D721Med (cell line): ENCODE measurements around the gene CENPX.

Experiments used
- DNase-seq: peaks from one replicate; pipeline ENCODE4 v3.0.0; 2011; ENCODE audit warnings: low spot score; ENCODE audit not compliant: insufficient read length
- FAIRE-seq: peaks from 2 replicates; lab custom pipeline; 2011; peaks lifted over from hg19 to GRCh38; lab: Jason Lieb, UNC
- TF ChIP-seq, protein P1 (sequence below): IDR thresholded peaks from 2 replicates; pipeline ENCODE4 v1.5.1; 2012; ENCODE audit warnings: mild to moderate bottlenecking, control low read depth; ENCODE audit not compliant: insufficient read depth; ENCODE audit errors: missing control alignments

The CENPX gene

DNA sequence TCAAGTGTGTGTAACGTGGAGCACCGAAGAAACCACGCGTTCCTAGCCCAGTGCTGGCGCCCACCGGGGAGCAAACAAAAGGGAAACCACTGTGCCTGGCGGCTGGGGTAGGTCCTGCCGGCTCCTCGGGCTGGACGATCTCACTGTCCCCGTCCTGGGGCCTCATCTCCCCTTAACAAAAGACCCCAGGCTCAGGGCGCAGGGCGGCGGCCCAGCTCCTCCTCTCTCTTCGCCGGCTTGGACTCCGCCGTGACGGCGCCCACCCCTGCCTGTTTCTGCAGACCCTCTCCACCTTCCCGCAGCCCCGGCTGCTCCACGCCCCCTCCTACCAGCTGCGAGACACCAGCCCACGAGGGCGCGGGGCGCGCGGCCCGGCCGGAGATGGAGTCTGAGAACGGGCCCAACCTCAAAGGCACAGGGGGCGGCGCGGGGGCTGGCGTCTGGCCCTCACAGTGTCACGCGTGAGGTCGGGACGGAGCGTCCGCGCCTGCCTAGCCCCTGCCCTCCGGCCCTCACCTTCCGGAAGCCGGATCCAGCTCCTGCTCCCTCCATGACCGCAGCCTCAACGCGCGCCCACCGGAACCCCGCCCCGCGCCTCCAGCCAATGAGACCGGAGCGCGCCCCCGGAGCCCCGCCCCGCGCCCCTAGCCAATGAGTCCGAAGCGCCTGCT, at the start of gene CENPX:
TSS of gene CENPX (minus strand) at position 569 of the 671 bp plus-strand sequence. CDS start at position 552, 17 bp downstream.
- TF ChIP-seq, protein P1, sequence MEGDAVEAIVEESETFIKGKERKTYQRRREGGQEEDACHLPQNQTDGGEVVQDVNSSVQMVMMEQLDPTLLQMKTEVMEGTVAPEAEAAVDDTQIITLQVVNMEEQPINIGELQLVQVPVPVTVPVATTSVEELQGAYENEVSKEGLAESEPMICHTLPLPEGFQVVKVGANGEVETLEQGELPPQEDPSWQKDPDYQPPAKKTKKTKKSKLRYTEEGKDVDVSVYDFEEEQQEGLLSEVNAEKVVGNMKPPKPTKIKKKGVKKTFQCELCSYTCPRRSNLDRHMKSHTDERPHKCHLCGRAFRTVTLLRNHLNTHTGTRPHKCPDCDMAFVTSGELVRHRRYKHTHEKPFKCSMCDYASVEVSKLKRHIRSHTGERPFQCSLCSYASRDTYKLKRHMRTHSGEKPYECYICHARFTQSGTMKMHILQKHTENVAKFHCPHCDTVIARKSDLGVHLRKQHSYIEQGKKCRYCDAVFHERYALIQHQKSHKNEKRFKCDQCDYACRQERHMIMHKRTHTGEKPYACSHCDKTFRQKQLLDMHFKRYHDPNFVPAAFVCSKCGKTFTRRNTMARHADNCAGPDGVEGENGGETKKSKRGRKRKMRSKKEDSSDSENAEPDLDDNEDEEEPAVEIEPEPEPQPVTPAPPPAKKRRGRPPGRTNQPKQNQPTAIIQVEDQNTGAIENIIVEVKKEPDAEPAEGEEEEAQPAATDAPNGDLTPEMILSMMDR: no peak
- DNase-seq: no peak
- no peak for FAIRE-seq

DNA sequence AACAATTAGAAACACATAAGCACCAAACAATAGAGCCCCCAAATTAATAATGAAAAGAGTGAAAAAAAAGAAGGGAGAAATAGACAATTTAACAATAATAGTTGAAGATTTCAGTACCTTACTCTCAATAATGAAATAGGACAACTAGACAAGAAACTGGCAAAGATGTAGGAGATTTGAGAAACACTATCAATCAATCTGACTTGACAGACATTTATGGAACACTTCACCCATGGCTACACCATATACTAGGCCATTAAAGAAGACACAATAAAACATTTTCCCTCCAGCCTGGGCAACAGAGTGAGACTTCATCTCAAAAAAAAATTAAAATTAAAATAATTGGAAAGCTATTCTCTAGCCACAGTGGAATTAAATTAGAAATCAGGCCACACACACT, 47.9 kb upstream of the CENPX start:
- no peak for DNase-seq
- no peak for FAIRE-seq
- TF ChIP-seq, protein P1: no peak

DNA sequence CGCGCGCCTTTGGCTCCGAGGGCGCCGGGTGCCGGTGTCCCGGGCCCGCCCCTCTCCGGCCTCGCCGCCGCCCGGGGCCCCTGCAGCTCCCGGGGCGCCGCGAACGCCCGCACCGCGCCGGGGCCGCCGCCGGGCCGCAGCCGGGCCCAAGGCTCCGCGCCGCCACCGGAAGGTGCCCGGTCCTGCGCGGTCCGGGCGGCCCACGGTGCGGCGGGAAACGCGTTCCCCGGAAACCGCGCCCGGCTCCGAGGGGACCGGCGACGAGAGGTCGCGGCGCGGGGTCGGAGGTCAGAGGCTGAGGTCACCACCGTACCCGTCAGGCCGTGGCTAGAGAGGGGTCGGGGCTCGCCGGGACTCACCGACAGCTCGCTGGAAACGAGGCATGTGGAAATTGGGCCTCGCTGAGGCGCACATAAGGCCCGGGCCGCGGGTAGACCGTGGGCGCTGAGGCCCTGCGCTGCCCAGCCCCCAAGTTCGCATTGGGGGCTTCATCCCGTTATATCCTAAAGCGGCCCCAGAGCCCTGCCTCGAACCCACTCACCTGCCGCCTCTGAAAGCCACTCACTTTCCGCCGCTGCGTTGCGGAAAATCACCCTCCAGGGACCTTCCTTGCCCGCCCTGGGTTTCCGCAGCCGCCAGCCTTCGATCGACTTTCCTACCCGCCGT, 43.1 kb upstream of the CENPX start, which contains the start of gene DUS1L:
TSS of gene DUS1L (minus strand) at position 167 of the 666 bp plus-strand sequence. CDS start 745 bp downstream, outside the sequence.
- FAIRE-seq: no peak
- TF ChIP-seq, protein P1: no peak
- DNase-seq: peak; percentile 74

DNA sequence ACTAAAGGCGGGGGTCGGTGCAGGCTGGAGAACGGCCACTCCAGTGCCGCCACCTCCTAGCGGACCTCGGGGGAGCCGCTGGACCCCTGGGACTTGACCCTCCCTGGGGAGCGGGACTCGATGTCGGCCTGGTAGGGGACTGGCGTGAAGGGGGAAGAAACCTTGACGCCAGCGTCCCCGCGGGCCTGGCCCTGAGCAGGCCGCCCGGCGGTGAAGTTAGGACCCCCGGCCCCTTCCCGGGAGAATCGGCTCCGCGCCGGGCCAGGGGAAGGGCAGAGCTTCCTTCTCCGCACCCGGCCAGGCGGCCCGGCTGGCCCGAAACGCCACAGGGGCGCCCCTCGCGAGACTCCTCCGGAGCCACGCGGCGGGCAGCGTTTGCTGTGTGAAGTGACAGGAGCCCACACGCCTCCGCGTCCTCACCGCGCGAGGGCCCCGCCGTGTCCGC, 42.5 kb upstream of the CENPX start:
- FAIRE-seq (no peak), DNase-seq (no peak)
- TF ChIP-seq, protein P1: no peak

DNA sequence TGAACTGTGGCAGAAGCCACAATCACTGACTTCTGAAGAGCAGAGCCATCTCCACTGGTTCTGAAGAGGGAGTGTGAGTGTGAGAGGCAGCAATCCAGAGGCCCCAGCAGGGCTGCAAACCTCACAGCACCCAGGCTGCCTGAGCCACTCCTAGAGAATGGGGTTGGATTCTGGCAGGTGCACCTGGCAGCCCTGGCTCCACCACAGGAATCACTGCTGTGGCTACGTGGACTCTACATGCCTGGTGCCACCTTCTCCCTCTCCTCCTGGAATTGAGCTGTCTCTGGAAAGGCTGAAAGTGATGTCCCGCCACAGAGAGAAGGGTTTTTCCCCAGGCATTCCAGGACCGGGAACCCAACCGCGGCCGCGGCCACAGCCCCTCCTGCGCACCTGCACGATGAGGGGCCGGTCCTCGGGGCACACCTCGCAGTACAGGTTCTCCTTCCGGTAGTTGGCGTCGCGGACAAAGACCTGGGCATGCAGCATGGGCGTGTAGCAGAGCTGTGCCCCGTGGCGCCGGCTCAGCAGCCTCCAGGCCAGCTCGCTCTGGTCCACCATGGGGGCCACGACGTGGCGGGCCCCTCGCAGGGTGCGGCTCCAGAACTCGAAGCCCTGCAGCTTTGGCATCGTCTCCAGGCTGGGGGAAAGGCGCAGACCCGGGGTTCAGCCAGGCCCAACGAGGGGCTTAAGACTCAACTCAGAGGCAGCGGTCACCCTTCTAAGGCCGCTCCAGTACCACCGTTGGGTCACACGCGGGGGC, 41.9 kb upstream of the CENPX start:
- TF ChIP-seq, protein P1: no peak
- FAIRE-seq (no peak), DNase-seq (no peak)

DNA sequence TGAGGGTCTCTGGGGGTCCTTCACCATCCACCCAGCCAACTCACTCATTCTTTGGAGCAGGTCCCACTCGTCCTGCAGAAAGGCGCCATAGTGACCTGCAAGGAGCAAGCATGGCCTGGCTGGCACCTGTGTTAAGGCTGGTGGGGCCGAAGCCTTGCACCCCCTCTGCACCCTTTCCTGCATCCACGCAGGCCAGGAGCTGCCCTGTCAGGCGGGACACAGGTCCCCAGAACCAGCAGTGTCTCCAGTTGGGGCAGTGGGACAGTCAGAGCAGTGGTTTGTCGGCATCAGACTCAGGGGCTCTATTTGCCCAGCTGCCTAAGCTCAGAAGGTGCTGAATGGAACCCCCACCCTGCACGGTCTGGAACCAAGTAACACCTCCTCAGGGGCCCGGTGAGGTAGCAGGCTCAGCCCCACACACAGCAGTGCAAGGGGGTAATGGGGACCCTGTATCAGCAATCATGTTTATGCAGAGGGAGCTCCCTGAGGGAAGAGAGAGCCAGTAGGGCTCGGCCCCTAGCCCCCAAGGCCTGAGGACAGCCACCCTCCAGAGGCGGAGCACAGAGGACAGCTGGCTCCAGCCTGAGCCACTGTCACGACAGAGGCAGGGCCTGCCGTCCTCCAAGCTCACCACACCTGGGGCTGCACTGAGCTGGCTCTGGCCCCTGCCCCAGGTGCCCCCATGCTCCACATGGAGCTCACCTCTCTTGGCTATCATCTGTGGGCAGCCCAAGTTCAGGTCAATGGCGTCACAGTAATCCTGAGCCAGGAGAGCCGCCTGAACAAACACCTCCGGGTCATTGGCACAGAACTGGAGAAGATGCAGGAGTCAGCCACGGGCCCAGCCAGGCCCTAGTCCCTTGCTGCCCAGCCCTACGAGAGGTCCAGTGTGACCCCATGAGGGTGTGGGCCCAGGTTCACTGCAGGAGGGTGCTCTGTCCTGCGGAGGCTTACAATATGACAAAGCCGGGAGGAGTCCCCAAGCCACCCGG, 41.0 kb upstream of the CENPX start:
- DNase-seq: no peak
- TF ChIP-seq, protein P1: no peak
- FAIRE-seq: no peak
